ENCODE data around the gene MAGI2.

GRCh38 chr7:79236352-79237028, 217.0 kb downstream of the MAGI2 start:
- no peak for TF ChIP-seq CTCF (IDR thresholded peaks at IDR 0.05; ENCODE audit: insufficient read depth, low read depth, low read length)
- no peak for TF ChIP-seq EZH2 (IDR thresholded peaks at IDR 0.05; ENCODE audit: insufficient read depth, low read length)

Data from astrocyte (in vitro differentiated cells and primary cell).